Measurements from ENCODE around the gene ATXN7L1.

GRCh38 chr7:105734233-105734632, 142.2 kb downstream of the ATXN7L1 start:
- no peak for TF ChIP-seq ZNF274 (IDR thresholded peaks at IDR 0.05; ENCODE audit: low read depth, low read length)
- no peak for TF ChIP-seq YY1 (IDR thresholded peaks at IDR 0.05; ENCODE audit: insufficient read depth, insufficient read length)
